ENCODE data around the gene APOF.

DNA sequence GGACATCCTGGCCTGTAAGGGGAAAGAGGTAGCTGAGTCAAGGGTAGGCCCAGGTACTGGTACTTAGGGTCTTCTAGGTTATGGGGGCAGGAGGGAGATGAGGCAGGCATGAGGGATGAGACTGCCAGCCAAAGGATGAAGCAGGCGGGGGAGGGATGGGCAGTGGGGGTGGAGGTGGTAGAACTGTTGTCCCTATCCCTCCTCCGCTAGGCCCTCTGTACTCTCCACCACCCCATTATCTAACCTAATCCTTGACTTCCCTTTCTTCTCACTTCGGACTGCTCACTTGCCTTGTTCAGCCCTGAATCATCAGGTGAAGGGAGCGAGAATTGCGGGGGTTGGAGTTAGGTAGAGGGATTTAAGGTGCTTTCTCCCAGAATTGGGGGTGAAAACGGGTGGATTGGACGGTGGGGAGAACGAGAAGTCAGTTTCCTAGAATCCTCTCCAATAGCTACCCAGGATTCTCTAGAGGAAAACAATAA lies 29.4 kb downstream of the APOF start:
- TF ChIP-seq, protein P1, sequence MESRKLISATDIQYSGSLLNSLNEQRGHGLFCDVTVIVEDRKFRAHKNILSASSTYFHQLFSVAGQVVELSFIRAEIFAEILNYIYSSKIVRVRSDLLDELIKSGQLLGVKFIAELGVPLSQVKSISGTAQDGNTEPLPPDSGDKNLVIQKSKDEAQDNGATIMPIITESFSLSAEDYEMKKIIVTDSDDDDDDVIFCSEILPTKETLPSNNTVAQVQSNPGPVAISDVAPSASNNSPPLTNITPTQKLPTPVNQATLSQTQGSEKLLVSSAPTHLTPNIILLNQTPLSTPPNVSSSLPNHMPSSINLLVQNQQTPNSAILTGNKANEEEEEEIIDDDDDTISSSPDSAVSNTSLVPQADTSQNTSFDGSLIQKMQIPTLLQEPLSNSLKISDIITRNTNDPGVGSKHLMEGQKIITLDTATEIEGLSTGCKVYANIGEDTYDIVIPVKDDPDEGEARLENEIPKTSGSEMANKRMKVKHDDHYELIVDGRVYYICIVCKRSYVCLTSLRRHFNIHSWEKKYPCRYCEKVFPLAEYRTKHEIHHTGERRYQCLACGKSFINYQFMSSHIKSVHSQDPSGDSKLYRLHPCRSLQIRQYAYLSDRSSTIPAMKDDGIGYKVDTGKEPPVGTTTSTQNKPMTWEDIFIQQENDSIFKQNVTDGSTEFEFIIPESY (CRISPR knock-in tag; IDR thresholded peaks at IDR 0.05): no peak
- TF ChIP-seq IRF2 (CRISPR knock-in tag; IDR thresholded peaks at IDR 0.05) (no peak), POLR2AphosphoS5 (IDR thresholded peaks at IDR 0.05; ENCODE audit: control insufficient read depth, insufficient read depth, low read depth, low read length) (no peak), RFX7 (CRISPR knock-in tag; IDR thresholded peaks at IDR 0.05) (no peak), FOXK1 (CRISPR knock-in tag; IDR thresholded peaks at IDR 0.05; ENCODE audit: borderline replicate concordance) (no peak), BRCA1 (IDR thresholded peaks at IDR 0.05) (no peak), BRCA1 (CRISPR knock-in tag; IDR thresholded peaks at IDR 0.05) (no peak), CBX8 (IDR thresholded peaks at IDR 0.05; ENCODE audit: borderline replicate concordance, extremely low read depth, low read depth, low read length, poor library complexity, severe bottlenecking) (no peak), JUN (IDR thresholded peaks at IDR 0.05; ENCODE audit: borderline replicate concordance, low read depth, low read length) (no peak), JUN (CRISPR knock-in tag; IDR thresholded peaks at IDR 0.05; ENCODE audit: borderline replicate concordance) (no peak), ZKSCAN1 (IDR thresholded peaks at IDR 0.05; ENCODE audit: low read depth, low read length) (no peak)
- TF ChIP-seq, protein P2, sequence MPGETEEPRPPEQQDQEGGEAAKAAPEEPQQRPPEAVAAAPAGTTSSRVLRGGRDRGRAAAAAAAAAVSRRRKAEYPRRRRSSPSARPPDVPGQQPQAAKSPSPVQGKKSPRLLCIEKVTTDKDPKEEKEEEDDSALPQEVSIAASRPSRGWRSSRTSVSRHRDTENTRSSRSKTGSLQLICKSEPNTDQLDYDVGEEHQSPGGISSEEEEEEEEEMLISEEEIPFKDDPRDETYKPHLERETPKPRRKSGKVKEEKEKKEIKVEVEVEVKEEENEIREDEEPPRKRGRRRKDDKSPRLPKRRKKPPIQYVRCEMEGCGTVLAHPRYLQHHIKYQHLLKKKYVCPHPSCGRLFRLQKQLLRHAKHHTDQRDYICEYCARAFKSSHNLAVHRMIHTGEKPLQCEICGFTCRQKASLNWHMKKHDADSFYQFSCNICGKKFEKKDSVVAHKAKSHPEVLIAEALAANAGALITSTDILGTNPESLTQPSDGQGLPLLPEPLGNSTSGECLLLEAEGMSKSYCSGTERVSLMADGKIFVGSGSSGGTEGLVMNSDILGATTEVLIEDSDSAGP (CRISPR knock-in tag; IDR thresholded peaks at IDR 0.05): no peak
- TF ChIP-seq, protein P3, sequence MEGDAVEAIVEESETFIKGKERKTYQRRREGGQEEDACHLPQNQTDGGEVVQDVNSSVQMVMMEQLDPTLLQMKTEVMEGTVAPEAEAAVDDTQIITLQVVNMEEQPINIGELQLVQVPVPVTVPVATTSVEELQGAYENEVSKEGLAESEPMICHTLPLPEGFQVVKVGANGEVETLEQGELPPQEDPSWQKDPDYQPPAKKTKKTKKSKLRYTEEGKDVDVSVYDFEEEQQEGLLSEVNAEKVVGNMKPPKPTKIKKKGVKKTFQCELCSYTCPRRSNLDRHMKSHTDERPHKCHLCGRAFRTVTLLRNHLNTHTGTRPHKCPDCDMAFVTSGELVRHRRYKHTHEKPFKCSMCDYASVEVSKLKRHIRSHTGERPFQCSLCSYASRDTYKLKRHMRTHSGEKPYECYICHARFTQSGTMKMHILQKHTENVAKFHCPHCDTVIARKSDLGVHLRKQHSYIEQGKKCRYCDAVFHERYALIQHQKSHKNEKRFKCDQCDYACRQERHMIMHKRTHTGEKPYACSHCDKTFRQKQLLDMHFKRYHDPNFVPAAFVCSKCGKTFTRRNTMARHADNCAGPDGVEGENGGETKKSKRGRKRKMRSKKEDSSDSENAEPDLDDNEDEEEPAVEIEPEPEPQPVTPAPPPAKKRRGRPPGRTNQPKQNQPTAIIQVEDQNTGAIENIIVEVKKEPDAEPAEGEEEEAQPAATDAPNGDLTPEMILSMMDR (IDR thresholded peaks at IDR 0.05 in 2 of 3, conservative IDR thresholded peaks at IDR 0.05 in 1 of 3; ENCODE audit: insufficient read depth in 2 of 3, low read depth in 1 of 3, low read length in 3 of 3): no peak

All from K562 (cell line).